Iris pigment epithelial cell (primary cell): Measurements from ENCODE around the gene UNC5A.
A peak's percentile ranks its signal among the peaks of the same experiment; 100 is the strongest.

Experiments
- DNase-seq: peaks from one replicate; pipeline ENCODE4 v3.0.0-alpha.2; 2011; ENCODE audit warnings: low read depth

The UNC5A gene

DNA sequence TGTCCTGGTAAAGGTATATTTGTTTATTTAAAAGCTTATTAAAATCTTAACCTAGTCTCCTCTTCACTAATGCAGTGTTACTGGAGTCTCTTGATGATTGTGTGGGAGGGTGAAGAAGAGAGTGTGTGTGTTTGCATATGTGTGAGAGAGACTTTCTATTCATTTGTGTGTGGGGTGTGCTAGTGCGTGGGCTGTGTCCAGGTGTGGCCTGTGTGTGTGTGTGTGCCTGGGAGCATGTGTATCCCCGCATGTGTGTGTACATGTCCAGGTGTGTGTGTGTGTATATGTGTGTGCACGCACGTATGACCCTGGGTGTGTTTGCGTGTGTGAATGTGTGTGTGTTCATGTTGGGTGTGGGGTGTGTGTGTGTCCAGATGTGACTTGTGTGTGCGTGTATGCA is 10.3 kb upstream of the UNC5A start:
- DNase-seq = no peak

DNA sequence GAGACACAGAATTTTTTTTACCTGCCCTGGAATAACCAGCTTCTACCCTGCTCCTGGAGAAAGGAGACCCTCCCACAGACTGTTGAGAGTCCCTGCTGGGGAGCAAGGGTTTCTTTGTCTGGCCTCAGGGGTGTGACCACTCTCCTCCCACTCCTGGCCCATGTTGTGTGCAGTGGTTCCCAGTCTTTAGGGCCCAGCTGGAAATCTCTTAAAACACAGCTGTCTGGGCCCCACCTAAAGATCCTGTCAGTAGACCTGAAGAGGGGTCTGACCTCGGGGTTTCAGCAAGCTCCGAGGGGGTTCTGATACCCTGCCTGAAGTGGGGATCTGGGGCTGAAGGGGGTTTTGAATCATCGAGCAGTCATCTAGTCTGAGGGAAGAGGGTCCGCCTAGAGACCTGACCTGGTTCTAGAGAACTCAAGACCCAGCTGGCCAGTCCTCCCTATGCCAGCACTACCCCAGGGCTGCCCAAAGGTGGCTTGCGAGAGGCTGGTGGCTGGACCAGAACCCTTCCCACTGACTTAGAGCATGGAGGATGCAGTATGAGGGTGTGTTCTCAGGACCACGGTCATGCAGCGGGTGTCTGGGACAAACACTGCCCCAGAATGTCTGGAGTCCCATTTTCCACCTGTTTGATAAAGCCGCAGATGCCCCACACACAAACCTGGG is 8.1 kb upstream of the UNC5A start:
- no peak for DNase-seq

DNA sequence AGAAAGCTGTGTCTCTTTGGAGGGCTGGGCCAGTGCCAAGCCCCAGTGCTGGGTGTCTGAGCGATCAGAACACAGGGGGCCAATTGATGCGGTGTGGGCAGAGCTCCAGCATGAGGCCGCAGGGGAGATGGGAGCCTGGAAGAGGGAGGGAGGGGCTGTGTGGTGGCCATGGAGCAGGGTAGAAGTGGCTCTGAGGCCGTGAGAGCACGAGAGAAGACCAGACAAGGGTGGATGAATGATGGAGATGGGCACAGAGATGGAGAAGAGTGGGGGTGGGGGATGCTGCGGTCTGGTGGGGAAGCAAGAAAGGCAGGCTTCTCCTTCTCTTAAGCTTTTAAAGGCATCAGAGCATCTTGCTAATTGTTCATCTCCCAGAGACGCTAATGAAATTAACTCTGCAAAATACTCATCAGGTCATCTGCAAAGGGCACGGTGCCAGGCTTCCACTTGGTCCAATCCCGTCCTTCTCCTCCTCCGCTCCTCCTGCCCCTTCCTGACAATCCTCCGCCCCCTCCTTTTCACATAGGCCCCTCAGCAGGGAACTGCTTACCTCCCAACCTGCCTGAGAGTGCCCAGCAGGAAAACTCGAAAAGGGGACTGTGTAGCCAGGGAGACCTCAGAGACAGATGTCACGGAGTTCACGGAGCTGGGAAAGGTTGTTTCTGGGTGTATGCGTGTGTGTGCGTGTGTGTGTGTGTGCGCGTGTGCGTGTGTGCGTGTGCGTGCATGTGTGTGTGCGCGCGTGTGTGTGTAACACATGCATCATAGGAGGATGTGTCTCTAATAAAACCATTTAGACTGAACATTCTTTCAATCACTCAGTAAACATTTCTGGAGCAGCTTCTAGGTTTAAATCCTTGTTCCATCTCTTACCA is 7.1 kb upstream of the UNC5A start:
- no peak for DNase-seq

DNA sequence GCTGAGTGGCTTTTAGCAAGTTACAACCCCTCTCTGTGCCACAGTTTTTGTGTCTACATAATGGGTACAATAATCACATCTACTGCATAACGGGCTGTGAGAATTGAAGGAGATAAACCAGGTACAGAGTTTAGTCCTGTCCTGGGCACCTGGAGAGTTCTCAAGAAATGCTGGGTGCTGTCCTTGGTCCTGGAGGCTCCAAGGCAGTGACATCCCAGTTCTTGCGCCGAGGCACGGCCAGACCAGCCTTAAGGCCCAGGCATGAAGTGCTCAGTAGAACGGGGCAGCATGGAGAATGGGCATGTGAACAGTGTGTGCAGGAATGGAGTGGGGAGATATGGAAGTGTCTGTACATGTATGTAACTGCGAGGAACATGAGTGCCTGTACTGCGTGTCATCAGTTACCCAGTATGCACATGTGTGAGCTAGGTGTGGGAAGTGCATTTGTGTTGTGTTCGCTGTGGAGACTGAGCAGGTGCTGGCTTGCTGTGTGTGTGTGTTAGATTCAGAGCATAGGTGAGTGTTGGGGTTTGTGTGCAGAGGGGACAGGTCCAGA is 6.3 kb upstream of the UNC5A start:
- DNase-seq = peak; percentile 50

DNA sequence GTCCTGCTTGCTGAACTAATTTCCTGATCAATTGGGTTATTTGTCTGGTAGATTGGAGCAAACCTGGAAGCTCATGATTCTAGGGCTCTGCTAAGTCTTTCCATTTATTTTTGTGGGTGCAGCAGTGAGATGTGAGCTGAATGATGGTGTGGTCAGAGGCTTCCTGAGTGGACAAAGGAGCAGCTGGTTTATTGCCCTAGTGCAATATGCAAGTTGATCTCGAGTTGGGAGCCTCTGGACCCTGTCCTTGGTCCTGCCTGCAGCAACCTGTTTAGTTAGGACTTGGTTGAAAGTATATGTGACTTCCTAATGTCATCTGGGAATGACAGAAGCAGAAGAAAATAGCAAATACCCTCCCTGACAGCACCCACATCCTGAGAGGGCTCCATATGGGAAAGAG is 4.2 kb upstream of the UNC5A start:
- peak; percentile 51 for DNase-seq

DNA sequence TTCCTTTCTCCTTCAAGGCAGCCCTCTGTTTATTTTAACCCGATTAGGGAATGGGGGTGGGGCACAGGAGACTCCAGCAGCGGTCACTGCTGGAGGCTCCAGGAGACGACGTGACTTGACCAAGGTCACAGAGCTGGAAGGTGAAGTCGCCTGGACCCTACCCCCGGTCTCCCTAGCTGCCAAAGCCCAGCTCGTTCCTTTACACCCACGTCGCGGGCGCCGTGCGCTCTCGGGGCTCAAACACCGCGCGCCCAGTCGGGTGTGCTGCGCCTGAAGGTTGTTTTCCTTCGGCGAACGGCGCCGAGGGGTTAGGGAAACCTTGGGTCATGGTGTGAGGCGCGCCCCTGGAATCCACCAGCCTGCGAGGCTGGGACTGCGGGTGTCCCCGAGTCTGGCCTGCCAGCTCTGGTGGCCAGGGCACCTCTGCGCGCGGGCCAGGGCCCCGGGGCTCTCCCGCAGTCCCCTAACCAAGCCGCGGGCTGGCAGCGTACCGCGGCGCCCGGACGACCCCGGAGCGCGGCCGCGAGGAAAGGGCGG is 747 bp upstream of the UNC5A start:
- DNase-seq = no peak

DNA sequence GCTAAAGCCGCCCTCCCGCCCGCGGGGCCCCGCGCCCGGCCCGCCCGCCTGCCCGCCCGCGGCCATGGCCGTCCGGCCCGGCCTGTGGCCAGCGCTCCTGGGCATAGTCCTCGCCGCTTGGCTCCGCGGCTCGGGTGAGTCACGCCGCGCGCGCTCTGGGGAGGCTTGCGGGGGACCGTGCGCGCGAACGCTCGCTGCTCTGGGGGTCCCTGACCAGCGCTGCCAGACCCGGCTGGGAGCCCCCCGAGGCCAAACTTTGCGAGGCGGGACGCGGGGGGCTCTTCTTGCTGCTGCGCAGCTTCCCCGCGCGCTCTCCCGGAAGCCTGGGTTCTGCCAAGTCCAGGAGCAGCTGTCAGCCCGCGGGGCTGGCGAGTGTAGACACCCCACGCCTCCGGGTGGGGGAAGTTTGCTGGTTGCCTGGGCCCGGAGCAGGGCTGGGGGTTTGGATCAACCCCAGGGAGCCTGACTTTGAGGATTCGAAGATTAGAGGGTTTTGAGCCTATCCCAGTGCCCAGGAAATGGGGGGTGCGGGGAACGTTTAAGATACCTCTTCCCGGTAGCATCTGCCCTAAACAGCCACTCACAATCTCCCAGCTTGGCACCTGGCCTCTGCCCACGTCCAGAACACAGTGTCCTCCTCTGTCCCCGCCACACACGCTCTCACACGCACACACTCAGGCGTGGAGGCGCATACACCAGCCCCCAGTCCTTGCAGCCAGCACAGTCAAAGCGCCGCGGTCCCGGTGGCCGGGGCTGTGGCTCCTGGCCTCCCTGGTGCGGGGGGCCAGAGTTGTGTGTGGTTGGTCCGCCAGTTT is 535 bp downstream of the UNC5A start:
- DNase-seq = peak; percentile 36

DNA sequence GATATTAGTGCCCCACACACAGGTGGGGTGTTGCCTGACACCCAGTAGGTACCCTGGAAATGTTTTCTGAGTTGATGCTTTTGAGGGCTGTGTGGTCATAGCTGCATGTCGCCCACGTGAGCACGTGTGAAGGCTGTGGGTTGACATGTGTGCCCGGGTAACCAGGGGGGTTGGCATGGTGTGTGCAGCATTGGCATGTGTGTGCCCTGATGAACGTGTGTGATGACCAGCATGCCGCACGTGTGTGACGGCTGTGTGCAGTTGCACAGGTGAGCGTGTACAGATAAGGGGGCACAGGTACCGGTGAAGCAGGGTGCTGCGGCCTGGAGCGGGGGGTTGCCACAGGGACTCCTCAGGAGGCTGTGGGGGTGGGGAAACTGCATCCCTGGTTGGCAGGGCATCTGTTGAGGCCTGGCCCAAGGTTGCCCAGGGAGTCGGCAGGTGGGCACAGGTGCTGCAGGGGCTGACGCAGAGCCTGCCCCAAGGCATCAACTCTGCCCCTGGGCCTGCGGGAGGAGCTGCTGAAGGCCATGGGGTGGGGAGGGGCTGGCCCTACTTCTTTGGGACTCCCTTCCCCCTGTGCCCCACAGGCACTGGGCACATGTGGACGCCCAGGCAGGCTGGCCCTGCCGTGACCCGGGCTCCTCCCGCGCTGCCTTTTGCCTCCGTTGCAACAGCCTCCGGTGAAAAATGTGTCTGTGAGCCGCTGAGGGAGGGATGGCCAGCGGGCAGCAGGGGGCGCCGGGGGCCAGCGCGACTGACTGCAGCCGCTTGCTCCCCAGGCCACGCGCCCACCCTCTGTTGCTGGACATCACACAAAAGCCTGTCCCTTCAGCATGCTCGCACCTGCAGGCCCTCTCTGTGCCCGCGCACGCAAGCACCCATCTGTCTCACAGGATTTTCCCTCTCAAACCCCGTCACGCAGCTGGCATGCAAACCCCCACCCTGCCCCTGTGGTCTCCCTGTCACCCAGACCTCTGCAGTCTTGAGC is 2.2 kb downstream of the UNC5A start:
- DNase-seq = peak; percentile 40

DNA sequence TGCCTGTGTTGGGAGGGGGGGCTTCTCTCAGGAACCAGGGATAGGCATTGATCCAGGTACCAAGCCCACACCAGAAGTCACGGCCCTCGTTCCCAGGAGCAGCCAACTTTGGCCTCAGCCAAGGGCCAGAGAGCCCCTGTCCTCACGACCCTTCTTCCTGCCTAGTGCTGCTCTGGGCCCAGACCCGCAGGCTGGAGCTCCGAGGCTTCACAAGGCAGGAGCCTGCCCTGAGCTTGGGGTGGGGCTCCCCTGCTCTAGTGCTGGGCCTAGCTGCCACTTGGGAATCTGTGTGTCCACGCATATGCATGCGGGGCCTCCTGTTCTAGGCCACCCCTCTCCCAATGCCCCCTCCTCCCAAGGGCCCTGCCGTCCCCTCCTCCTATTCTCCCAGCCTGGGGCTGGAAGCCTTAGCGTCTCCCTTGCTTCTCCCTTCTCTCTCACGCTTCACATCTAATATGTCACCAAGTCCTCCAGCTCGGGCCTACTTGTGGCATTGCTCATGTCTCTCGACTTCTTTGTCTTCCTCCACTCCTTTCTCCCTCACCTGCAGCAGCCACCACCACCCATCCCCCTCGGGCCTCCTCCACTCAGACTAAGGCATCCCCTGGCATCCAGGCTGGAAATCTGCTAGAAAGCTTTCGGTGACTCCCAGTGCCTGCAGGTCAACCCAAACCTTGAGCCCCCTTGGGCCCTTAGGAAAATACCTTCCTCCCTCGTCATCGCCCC is 3.4 kb downstream of the UNC5A start:
- no peak for DNase-seq

DNA sequence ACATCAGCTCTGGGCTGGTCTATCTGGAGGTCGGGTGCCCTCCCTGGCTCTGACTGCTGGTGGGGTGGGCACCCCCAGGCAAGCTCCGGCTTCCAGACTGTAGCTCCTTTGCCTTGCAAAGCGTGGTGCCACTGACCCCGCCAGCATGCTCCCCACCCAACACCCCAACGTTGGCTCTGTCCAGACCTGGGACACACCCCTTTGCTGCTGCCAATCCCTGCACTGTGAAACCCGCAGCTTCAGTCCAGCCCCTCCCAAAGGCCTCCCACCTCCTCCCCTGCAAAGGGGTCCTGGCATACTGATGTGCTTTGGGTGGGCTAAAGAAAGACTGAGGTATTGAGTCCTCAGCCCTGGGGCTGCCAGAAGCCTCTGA is 3.9 kb downstream of the UNC5A start:
- no peak for DNase-seq

DNA sequence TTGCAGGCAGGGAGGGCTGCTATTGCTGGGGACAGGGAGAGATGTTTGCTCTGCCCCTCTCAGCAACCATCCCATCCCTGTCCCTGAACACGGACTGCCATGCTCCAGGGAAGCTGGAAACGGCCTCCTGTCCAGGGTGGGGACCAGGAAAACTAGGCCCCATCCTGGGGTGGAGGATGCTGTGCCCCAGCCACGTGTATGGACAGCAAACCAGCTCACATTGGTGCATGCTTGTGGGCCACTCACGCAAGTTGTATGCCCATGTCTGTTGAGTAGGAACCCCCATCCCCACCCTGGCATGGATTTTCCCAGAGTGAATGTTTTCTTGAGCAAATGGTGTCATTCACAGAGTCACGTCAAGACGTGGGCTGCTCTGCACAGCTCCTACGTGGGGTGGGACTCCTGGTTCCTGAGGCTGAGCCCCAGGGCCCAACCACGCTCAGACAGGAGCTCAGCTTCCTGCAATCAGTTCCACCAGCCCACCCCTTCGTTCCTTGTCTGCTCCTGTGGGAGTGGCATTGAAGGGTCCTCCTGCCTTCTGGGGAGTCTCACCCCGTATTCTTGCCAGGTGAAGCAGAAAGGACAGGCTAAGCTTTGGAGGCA is 4.6 kb downstream of the UNC5A start:
- no peak for DNase-seq

DNA sequence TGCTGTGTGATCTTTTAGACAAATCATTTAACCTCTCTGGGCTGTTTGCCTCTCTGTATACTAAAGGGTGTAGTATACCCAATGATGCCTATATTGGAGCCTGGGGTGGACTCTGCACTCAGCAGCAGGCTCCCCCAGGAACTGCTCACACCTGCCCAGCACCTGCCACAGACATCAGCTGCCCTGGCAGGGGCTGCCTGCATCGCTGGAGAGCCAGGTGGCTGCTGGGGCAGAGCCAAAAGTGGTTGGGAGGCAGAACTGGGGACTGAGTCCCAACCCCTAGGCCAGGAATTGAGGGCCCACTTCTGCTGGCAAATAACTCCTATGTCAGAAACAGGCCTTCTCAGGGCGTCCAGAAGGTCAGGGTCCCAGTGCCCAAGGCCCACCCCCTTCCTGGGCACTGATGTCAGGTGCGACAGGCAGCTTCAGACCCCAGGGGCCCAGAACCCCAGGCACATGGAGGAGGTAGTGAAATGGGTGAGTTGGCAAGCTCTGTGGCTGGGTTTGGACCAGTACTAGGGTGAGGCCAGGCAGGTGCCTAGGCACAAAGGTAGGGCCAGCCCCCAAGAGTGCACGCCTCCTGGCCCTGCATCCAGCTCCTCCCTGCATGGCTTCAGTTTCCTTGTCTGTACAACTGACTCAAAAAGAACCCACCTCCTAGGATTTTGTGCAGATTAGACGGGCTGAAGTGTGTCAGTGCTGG is 5.8 kb downstream of the UNC5A start:
- DNase-seq = no peak

DNA sequence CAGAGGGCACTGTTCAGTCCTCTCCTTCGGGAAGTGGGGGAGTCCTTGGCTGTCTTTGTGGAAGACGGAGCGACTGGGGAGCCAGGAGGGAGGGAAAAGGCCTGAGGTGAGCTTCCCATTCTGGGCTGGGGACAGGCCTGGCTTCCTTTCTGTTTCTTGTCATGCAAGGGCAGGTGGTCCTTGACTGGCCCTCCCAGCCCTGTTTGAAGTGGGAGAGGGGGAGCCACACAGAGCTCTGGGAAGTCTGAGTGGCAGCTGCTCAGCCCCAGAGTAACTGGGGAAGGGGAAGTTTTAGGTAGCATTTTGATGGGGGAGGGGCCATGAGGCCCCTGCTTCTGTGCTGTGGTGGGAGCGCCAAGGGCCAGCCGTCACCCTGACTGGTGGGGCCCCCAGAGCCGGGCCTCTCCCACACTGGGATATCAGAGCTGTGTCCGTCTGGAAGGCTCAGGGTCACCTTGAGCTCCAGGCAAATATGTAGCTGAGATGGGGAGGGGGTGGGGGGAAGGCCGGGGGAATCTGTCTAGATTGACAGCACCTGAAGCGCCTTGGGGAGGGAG is 6.5 kb downstream of the UNC5A start:
- DNase-seq = no peak

DNA sequence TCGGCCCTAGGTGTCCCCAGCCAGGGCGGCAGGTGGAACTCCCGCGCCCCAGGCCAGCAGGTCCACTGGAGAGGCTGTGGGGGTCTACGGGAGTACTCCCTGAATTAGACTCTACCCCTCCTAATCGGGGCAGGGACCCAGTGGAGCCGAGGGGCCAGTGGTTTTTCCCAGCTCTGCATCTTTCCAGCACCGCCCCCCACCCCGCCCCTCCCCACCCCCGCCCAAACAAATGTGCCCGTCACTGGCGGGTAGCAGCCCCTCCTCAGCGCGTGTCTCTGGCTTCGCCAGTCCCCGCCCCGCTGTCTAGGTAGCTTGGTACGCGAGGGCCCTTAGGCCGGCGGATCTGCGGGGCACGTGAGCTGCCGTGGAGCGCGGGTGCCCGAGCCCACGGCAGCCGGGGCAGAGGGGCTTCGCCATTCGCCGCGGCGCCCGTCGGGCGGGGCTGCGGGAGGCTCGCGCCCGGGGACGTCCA is 7.0 kb downstream of the UNC5A start:
- no peak for DNase-seq

DNA sequence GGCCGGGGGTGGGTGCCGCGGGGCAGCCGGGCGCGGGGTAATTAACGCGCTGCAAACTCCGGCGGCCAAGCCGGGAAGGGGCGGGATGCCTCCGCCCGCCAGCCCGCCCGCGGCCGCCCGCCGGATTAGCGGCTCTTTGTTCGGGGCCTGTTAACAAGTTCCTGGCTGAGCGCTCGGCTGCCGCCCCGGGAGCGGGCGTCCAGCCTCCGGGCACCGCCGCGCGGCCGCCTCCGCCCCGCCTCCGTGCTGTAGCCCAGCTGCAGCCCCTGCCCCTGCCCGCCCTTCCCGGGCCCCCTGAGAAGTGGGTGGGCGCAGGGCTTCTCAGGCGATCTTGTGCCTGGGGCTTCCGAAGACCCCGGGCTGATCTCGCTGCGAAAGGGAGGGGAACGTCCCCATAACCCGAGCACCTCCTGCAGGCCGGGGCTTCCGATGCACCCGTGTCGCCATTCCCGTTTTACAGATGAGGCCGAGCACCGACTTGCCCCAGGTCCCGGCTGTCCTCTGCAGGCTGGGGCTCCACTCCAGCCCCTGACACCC is 7.5 kb downstream of the UNC5A start:
- peak; percentile 19 for DNase-seq

DNA sequence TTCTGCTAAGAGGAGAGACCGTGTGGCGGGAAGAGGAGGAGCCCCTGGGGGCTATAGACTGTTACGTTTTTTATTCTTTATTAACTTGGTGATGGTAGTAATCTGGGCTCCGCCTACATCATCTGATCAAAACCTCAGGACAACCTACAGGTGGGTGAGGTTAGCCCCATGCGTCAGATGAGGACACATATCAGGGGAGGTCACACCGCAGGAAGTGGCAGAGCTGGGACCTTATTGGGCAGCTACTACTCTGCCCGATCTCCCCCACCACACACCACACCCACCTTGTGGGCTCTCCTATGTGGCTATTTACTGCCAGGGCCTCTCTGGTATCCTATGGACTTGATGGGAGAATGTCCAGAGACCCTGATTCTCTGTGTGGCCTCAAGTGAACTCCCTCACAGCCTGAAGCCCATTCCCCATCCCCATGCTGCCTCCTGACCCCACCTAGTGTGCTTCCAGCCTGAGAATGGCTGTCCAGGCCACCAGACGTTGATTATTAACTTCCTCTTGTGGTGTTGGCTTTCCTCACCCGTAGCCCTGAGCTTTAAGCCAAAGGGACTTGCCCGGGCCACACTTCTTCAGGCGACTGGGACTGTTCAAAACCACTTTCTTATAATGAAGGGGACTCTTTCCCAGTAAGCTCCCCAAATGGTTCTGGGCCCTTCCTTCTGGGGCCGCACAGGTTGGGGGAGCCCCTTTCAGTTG is 8.2 kb downstream of the UNC5A start:
- DNase-seq = no peak

DNA sequence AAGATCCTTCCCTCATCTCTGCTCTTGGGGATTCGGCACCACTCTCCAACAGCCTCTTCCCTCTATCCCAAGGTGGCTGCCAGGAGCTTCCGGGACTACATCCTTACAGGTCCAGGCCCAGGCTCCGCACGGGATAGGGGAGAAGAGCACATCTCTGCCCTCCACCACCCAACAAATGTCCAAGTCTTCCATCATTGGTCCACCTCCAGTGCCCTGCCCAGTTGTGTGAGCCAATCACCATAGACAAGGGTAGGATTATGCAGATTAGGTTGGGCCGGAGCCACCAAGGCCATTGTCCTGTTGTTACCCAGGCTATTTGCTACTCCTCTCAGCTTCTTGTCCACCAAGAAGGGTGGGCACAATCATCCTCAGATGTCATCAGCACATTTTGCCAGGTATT is 9.1 kb downstream of the UNC5A start:
- no peak for DNase-seq

DNA sequence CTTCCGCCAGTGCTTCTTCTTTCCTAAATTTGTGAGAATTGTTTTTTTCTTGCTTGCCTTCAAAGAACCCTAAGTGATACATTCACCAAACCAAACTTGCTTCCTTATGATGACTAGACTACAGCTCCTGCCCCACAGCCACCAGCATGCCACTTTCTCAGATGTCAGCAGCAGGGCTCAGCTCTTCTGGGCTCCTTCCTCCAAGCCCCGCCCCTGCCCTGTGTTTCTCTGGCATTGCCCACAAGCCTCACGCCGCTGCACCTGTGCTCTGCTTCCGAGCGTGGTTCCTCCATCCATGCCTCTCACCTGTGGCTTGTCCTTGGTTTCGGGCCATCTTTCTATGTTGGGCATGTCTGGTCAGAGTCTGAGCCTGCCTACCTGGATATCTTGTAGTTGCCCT is 10.6 kb downstream of the UNC5A start:
- no peak for DNase-seq
